Thymus (tissue), 11 donors: ENCODE data around the gene P4HB. TPM values are rescaled to one million over a fixed set of nuclear protein-coding genes. Genes with fewer than 3 reads are reported as not detected.

Source experiments
- DNase-seq, 9 donors: peaks; one replicate each; pipeline ENCODE4 v3.0.0-alpha.2; 2013; ENCODE audit warnings: low spot score in 9 of 9, low read depth in 6 of 9, missing footprints in 1 of 9
- H3K27ac ChIP-seq, 2 donors: one replicate each; pipeline ENCODE4 v1.5.1; 2013; ENCODE audit warnings: control low read depth in 1 of 2, low read depth in 1 of 2, low read length in 1 of 2, mild to moderate bottlenecking in 1 of 2, moderate library complexity in 1 of 2
- H3K27me3 ChIP-seq, 2 donors: one replicate each; pipeline ENCODE4 v1.5.1; 2013; ENCODE audit warnings: low read length in 1 of 2; ENCODE audit not compliant: control insufficient read depth in 2 of 2, insufficient read depth in 1 of 2
- H3K36me3 ChIP-seq, 2 donors: one replicate each; pipeline ENCODE4 v1.5.1; 2013; ENCODE audit warnings: low read length in 1 of 2, mild to moderate bottlenecking in 1 of 2, moderate library complexity in 1 of 2; ENCODE audit not compliant: control insufficient read depth in 2 of 2, insufficient read depth in 2 of 2
- H3K4me1 ChIP-seq, 2 donors: one replicate each; pipeline ENCODE4 v1.5.1; 2013; ENCODE audit warnings: low read length in 2 of 2; ENCODE audit not compliant: control insufficient read depth in 2 of 2, insufficient read depth in 2 of 2
- H3K4me3 ChIP-seq, 2 donors: one replicate each; pipeline ENCODE4 v1.5.1; 2013; ENCODE audit warnings: low read length in 2 of 2, control low read depth in 1 of 2, mild to moderate bottlenecking in 1 of 2
- H3K9me3 ChIP-seq, 2 donors: one replicate each; pipeline ENCODE4 v1.5.1; 2013; ENCODE audit warnings: low read length in 1 of 2, mild to moderate bottlenecking in 1 of 2; ENCODE audit not compliant: control insufficient read depth in 2 of 2, insufficient read depth in 1 of 2
- WGBS: extraction: QIAGEN DNeasy Blood & Tissue Kit; methylation state at CpG from one replicate; pipeline ENCODE4 v1.1.7; 2013; 5-methylcytosine and 5-hydroxymethylcytosine counted together
- polyA plus RNA-seq: library from polyadenylated mRNA; stranded (reverse); fragments of 200-250 nt; gene quantifications from one replicate; pipeline ENCODE4 v1.2.3, GENCODE V29; 2013
- total RNA-seq: library from RNA; stranded (reverse); fragments of 120-200 nt; gene quantifications from one replicate; pipeline ENCODE4 v1.2.4, GENCODE V29; 2013
- donor health status: healthy.

Gene P4HB
- total and polyA plus RNA-seq, 2 donors, result 210 to 219 TPM

- peaks cover 55 to 70% of the 10 kb centered on the region in 2 donors for H3K36me3 ChIP-seq
- H3K27ac ChIP-seq, result no peak overlapping the region
- no peaks in the 10 kb centered on the region for H3K9me3 ChIP-seq
- H3K4me3 ChIP-seq, result no peak overlapping the region
- H3K27me3 ChIP-seq, result peaks cover 24 to 37% of the 10 kb centered on the region in 2 donors
- DNase-seq, result no peak
- peaks cover 0 to 4% of the 10 kb centered on the region in 2 donors for H3K4me1 ChIP-seq
- WGBS, result 95% methylated on average over 18 of the region's 18 CpGs
These were observed 40.0 kb upstream of the P4HB start for GRCh38 chr17:81900181-81900820.

GRCh38 chr17:81899514-81900166 lies 39.3 kb upstream of the P4HB start:
- no peak for DNase-seq
- H3K36me3 ChIP-seq, result peaks cover 56 to 69% of the 10 kb centered on the region in 2 donors
- H3K27me3 ChIP-seq, result peaks cover 24 to 37% of the 10 kb centered on the region in 2 donors
- H3K4me3 ChIP-seq, result no peak overlapping the region
- no peak overlapping the region for H3K27ac ChIP-seq
- WGBS, result 97% methylated on average over 22 of the region's 22 CpGs
- no peaks in the 10 kb centered on the region for H3K9me3 ChIP-seq
- peaks cover 0 to 4% of the 10 kb centered on the region in 2 donors for H3K4me1 ChIP-seq

- peaks cover 0 to 4% of the 10 kb centered on the region in 2 donors for H3K4me1 ChIP-seq
- no peak overlapping the region for H3K4me3 ChIP-seq
- peaks cover 56 to 67% of the 10 kb centered on the region in 2 donors for H3K36me3 ChIP-seq
- no peak overlapping the region for H3K27ac ChIP-seq
- DNase-seq, result no peak
- WGBS, result 96% methylated on average over 9 of the region's 9 CpGs
- peaks cover 24 to 34% of the 10 kb centered on the region in 2 donors for H3K27me3 ChIP-seq
- H3K9me3 ChIP-seq, result no peaks in the 10 kb centered on the region
These were observed 38.5 kb upstream of the P4HB start for GRCh38 chr17:81898885-81899284.

GRCh38 chr17:81898029-81898866 lies 37.9 kb upstream of the P4HB start:
- WGBS, result 97% methylated on average over 19 of the region's 19 CpGs
- no peak overlapping the region for H3K27ac ChIP-seq
- no peaks in the 10 kb centered on the region for H3K9me3 ChIP-seq
- H3K4me1 ChIP-seq, result peaks cover 0 to 4% of the 10 kb centered on the region in 2 donors
- H3K4me3 ChIP-seq, result no peak overlapping the region
- H3K36me3 ChIP-seq, result peaks cover 55 to 61% of the 10 kb centered on the region in 2 donors
- peaks cover 21 to 28% of the 10 kb centered on the region in 2 donors for H3K27me3 ChIP-seq
- DNase-seq, result no peak

GRCh38 chr17:81895400-81895799 lies 35.1 kb upstream of the P4HB start:
- Histone ChIP-seq H3K36me3 (peaks cover 53 to 58% of the 10 kb centered on the region in 2 donors), H3K4me3 (no peak overlapping the region), H3K9me3 (no peaks in the 10 kb centered on the region), H3K27ac (no peak overlapping the region), H3K4me1 (peaks cover 4 to 12% of the 10 kb centered on the region in 2 donors), H3K27me3 (peaks cover 0 to 2% of the 10 kb centered on the region in 2 donors)
- no peak for DNase-seq
- WGBS, result 98% methylated on average over 11 of the region's 11 CpGs

GRCh38 chr17:81891303-81891552 lies 30.9 kb upstream of the P4HB start:
- no peaks in the 10 kb centered on the region for H3K27me3 ChIP-seq
- no peaks in the 10 kb centered on the region for H3K9me3 ChIP-seq
- no peak for DNase-seq
- WGBS, result under 1% methylated on average over 40 of the region's 40 CpGs
- H3K4me3 ChIP-seq, result peak overlapping the region; percentile 20 to 97
- peak overlapping the region in 1 of 2 donors; percentile 75 for H3K27ac ChIP-seq
- peaks cover 55 to 57% of the 10 kb centered on the region in 2 donors for H3K36me3 ChIP-seq
- H3K4me1 ChIP-seq, result peaks cover 7 to 25% of the 10 kb centered on the region in 2 donors

- Histone ChIP-seq H3K4me1 (peaks cover 7 to 25% of the 10 kb centered on the region in 2 donors), H3K9me3 (no peaks in the 10 kb centered on the region), H3K36me3 (peaks cover 57 to 61% of the 10 kb centered on the region in 2 donors), H3K27me3 (no peaks in the 10 kb centered on the region), H3K4me3 (peak overlapping the region; percentile 67 to 97), H3K27ac (peak overlapping the region; percentile 37 to 75)
- 11% methylated on average over 69 of the region's 69 CpGs for WGBS
- no peak for DNase-seq
These were observed 30.3 kb upstream of the P4HB start for GRCh38 chr17:81890447-81891302.

GRCh38 chr17:81889602-81890001 lies 29.3 kb upstream of the P4HB start:
- H3K9me3 ChIP-seq, result no peaks in the 10 kb centered on the region
- H3K27me3 ChIP-seq, result no peaks in the 10 kb centered on the region
- H3K36me3 ChIP-seq, result peaks cover 58 to 64% of the 10 kb centered on the region in 2 donors
- over 99% methylated on average over 9 of the region's 9 CpGs for WGBS
- peaks cover 7 to 25% of the 10 kb centered on the region in 2 donors for H3K4me1 ChIP-seq
- H3K4me3 ChIP-seq, result no peak overlapping the region
- no peak for DNase-seq
- no peak overlapping the region for H3K27ac ChIP-seq
